Measurements from ENCODE around the gene GPC6.

The GPC6 gene

DNA sequence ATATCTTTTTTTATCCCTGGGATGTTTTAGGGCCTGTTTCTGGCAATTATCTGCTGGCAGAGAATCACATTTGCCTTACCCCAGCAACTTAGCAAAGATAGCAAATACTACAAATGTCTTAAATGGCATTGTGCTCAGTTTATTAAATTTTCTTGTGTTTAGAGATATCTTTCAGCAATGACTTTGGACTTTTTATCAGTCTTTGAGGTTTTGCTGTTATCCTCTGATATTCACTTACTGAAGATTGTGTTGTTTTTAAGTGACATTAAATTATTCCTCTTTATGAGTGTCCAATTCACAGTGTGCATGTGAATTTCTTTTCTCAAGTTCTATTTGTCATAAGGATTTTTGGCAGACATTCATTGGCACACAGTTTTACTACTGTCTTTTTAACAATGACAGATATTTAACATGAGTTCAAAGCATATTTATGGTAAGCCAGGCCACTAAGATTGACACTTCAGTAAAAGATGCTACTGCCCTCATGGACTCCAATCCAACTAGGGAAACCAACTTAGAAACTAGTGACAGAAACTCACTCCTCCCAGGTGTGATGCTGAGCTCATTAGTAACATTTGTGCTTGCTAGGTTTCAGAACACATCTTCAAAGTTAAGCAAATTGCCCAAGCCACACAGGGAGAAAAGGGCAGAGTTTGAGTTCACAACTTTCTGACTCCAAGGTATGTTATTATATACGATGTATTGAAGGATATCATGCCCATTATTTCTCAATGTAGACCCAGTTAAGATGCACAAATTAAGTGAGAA lies 481.9 kb downstream of the GPC6 start:
- DNase-seq: no peak

GRCh38 chr13:93709506-93710244 lies 483.1 kb downstream of the GPC6 start:
- DNase-seq: no peak

DNA sequence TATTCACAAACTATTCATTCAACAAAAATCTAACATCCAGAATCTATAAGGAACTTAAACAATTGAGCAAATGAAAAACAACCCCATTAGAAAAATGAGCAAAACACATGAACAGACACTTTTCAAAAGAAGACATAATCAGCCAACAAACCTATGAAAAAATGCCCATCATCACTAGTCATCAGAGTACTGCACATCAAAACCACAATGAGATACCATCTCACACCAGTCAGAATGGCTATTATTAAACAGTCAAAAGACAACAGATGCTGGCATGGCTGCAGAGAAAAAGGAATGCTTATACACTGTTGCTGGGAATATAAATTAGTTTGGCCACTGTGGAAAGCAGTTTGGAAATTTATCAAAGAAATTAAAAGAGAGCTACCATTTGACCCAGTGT lies 487.6 kb downstream of the GPC6 start:
- DNase-seq: no peak

GRCh38 chr13:93715866-93716265 lies 489.3 kb downstream of the GPC6 start:
- no peak for DNase-seq

- DNase-seq: no peak
Measured at GRCh38 chr13:93716623-93717022, 490.0 kb downstream of the GPC6 start.

GRCh38 chr13:93721483-93721882 lies 494.9 kb downstream of the GPC6 start:
- DNase-seq: no peak

DNA sequence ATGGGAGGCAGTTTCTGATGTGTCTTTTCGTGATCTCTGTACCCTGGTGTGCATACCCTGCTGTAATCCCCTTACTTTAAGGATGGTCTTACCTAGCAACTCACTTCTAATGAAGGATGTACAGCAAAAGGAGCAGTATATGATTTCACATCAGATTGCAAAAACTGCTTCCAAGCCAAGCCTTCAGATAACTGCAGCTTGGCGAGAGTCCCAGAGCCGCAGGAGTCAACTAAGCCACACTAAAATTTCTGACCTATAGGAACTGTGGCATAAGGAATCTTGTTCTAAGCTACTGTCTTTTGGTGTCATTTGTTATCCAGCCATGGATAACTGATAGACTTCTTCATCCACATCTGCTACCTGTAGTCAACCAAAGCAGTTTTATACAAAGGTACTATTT lies 496.7 kb downstream of the GPC6 start:
- DNase-seq: no peak

GRCh38 chr13:93724187-93724586 lies 497.6 kb downstream of the GPC6 start:
- DNase-seq: no peak

- no peak for DNase-seq
Measured at GRCh38 chr13:93726173-93726957, 499.8 kb downstream of the GPC6 start.

DNA sequence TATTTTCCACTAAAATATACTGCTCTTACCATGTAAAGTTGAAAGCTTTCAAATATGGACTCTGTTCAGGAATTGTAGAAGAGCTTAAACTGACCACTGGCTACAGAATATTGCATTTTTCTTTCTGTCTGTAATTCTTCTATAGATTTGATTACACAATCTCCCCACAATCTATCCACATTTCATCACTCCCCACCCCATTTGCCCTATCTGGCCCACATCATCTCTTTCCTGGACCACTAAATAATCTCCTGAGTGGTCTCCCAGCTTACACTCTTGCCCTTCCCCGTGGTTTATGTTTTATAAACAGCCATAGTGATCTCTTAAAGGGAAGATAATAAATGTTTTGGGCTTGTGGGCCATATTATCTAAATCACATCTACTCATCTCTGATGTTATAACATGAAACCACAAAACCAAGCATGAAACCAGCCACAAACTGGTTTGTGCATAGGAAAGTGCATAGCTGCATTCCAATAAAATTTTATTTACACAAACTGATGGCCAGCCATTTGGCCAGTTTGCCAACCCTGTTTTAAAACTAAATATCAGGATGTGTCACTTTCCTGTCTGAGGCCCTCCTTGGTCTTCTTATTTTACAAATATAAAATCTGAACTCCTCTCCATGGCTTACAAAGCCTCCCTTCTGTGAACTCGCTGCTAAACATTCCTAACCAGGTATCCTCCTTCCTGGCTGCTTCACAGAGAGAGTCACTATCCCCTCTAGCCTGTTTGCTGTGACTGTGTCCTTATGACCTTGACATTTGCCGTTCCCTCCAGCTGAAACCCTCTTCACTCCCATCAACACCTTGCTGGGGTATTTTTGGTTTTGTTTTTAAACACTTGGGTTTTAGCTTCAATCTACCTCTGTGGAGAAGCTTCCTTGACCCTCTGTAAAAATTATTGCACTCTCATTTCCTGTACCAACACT lies 500.9 kb downstream of the GPC6 start:
- no peak for DNase-seq

DNA sequence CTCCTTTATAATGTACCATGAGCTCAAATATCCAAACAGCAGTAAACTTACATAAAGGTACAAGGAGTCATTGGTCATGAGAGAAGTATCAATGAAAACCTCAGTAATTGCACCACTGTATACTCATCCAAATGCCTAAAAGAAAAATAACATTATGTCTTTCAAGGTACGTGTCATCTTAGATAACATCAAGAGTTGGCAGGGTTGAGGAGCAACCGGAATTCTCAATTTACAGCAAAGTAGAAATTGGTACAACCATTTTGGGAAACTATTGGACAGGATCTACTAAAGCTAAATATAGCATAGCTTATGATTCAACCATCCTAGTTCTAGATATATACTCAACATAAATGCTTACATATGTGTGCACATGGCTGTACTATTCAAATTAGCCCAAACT lies 502.8 kb downstream of the GPC6 start:
- no peak for DNase-seq

DNA sequence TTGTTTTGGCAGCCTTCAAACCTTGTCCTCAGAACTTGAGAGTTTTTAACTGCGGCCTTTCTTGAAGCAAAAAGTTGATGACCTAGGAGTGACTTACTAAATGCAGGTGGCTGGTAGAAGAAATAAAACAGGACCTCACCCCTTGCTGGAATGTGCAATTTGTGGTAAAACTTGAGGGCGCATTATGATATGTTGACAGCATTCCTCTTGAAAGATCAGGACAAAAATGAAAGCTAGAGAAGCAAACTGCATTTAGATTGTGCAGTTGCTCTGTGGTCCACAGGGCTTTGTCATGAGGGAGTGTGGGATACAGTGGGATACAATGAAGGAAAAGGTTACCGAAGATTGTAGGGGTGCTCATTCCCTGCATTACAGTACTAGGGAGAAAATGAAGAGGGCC lies 504.2 kb downstream of the GPC6 start:
- no peak for DNase-seq

GRCh38 chr13:93732186-93732585 lies 505.6 kb downstream of the GPC6 start:
- no peak for DNase-seq

DNA sequence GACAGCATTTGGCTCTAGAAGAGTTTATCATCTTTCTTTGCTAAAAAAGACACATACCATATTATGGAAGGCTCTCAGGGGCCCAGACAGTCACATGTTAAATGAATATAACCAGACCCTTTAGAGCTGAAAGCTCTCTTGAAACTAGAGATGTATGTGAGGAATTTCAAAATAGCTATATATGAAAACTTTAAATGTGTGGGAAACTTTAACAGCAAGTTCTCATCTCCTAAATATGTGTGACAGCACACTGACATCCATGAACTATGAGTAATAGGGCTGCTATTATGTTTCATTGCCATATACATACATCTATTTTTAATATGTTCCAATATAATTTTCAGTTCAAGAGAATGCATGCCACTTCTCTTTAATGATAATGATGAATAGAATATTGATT lies 509.5 kb downstream of the GPC6 start:
- no peak for DNase-seq

- DNase-seq: no peak
Measured at GRCh38 chr13:93736909-93737308, 510.3 kb downstream of the GPC6 start.

DNA sequence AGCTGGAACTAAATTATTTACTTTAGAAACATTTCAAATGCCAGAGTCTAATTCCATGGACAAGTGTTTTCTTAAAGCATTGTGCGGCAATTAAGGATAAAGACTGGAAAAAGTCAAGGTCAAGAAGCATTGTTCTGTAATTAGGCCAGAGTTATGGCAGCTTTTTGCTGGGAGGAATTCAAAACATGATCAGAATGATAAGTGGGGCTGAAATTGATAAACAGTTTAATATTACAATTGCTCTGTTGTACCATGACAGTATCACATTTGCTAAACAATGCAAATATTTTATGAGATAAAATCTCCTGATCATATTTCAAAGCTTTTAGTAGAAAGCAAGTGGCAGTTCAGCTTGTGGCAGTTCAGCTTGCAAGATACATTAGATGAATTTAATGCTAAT lies 513.7 kb downstream of the GPC6 start:
- no peak for DNase-seq

- no peak for DNase-seq
Measured at GRCh38 chr13:93744033-93744432, 517.4 kb downstream of the GPC6 start.

GRCh38 chr13:93744886-93745285 lies 518.3 kb downstream of the GPC6 start:
- no peak for DNase-seq

- no peak for DNase-seq
Measured at GRCh38 chr13:93745884-93746283, 519.3 kb downstream of the GPC6 start.

GRCh38 chr13:93746589-93746988 lies 520.0 kb downstream of the GPC6 start:
- no peak for DNase-seq

GRCh38 chr13:93750676-93751075 lies 524.1 kb downstream of the GPC6 start:
- DNase-seq: no peak

DNA sequence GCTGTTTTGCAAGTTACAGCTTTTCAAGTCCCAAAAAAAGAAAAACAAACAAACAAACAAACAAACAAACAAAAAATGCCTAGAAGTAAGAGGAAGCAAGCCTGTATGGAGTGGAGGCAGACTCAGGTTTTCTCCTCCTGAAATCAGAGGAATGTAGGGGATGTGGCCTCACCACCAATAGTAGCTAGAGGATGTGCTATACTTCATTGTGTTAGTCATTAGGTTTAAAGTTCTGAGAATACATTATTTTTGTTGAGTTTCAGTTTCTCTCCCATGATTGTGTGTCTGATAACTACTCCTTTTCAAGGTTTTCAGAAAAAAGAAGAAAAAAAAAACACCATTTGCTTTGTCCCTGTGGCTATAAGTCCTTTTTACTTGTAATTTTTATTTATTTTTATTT lies 524.5 kb downstream of the GPC6 start:
- DNase-seq: no peak

DNA sequence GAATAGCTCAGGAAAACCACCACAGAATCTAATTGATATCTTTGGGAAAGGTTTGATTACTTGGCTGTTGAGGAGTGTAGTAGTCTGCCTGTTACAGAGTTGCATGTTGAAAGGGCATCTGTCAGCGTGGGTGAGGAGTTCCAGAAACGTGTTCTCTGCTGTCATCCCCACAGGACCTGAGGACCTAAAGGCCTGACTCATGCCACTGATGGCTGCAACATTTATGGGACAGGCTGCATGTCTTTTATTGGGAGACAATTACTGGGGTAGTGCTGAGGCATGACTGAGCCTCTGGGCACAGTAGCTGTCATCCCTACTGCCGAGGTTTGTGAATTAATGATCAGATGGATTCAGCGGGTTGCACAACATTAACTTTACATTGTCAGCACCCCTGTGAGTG lies 525.9 kb downstream of the GPC6 start:
- no peak for DNase-seq
